COLO668 (cell line): Measurements from ENCODE around the gene HSD3B7.

Experiments
- DNase-seq: peaks from one replicate; lab custom pipeline; 2025; ENCODE audit not compliant: unreplicated experiment; lab: John Stamatoyannopoulos, UW

The HSD3B7 gene

DNA sequence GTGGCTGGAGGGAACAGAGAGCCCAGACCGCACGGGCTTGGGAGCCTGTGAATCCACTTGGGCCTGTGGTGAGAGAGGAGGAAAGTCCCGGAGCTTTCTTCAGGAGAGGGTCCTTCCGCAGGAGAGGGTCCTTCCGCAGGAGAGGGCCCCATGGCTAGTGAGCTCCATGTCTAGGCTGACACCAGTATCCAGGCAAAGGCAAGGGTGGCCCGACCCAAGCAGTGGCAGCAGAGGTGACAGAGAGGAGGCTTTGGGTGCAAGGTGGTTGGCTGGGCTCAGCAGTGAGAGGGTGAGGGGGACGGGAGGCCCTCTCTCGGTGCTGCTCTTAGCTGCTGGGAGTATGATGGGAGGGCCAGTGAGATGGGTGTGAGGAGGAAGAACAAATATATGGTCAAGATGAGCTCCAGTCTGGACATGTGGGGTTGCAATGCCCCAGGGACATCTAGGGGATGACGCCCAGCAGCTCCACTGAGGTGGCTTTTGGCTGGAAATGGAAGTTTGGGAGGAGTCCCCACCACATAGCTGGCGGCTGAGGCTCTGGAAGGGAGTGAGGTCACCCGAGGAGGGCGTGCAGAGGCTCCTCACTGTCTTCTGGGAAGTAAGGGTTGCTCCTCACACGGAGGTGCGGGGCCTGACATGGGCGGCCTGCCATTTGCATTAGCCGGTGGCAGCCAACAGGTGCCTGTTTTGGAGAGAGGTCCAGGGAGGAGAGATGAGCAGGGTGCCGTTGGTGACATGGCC is 2.3 kb upstream of the HSD3B7 start:
- no peak for DNase-seq

DNA sequence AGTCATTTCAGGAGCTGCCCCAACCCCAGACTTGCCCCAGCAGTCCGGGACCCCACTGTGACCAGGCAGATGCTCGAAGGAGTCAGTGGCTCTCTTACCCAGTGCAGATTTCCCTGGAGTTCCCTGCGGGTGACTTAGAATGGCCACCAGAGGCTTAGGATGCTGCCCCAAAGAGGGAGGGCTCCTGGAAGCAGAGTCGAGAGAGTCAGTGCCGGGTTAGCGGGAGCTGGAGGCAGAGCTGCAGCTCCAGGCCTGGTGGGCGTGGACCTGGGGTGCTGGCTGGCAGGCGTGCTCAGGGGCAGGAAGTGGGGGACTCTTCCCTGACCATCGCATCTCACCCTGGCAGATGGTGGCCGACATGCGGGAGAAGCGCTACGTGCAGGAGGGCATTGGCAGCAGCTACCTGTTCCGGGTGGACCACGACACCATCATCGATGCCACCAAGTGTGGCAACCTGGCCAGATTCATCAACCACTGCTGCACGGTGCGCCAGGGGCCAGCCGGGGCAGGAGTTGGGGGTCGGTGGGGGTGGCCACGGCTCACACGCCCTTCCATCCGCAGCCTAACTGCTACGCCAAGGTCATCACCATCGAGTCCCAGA is 1.6 kb upstream of the HSD3B7 start:
- DNase-seq = no peak

DNA sequence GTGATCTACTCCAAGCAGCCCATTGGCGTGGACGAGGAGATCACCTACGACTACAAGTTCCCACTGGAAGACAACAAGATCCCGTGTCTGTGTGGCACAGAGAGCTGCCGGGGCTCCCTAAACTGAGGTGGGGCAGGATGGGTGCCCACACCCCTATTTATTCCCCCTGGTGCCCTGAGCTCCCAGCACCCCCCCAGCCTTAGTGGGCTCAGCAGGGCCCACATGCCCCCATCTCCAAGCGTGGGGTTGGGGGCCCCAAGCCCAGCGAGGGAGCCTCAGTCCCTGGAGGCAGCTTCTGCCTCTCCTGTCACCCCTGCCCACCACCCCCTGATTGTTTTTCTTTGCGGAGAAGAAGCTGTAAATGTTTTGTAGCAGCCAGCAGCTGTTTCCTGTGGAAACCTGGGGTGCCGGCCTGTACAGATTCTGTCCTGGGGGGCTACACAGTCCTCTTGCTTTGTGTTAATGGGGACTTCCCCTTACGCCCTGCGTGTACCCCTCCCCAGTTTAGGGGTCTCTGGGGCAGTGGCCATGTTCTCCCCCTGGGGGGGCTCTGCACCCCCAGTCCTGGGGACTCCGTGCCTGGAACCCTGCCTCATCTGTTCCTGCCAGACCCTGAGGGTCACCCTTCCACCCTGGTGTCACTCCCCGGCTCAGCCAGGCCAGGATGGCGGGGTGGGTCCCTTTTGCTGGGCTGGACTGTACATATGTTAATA is 953 bp upstream of the HSD3B7 start:
- no peak for DNase-seq

DNA sequence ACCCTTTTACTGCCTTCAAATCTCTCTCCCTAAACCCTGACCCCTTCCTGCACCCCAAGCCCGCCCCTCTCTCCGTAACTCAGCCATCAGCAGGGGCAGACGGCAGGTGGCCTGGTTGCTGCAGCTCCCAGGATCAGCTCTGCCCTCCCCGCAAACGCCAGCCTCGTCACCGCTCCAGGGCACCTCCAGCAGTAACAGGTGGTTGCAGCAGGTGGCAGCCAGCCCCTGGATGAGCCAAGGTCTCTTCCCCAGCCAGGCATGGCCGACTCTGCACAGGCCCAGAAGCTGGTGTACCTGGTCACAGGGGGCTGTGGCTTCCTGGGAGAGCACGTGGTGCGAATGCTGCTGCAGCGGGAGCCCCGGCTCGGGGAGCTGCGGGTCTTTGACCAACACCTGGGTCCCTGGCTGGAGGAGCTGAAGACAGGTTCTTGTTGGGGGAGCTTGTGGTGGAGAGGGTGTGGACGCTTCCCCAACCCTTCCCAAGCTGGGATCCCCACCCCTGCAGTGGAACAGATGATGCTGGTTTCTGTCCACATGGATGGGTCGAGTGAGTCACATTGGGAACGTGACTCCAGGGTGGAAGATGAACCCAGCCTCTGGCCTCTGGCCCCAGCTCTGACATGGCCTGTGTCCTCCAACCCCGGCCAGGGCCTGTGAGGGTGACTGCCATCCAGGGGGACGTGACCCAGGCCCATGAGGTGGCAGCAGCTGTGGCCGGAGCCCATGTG is 558 bp downstream of the HSD3B7 start:
- peak; percentile 88 for DNase-seq

DNA sequence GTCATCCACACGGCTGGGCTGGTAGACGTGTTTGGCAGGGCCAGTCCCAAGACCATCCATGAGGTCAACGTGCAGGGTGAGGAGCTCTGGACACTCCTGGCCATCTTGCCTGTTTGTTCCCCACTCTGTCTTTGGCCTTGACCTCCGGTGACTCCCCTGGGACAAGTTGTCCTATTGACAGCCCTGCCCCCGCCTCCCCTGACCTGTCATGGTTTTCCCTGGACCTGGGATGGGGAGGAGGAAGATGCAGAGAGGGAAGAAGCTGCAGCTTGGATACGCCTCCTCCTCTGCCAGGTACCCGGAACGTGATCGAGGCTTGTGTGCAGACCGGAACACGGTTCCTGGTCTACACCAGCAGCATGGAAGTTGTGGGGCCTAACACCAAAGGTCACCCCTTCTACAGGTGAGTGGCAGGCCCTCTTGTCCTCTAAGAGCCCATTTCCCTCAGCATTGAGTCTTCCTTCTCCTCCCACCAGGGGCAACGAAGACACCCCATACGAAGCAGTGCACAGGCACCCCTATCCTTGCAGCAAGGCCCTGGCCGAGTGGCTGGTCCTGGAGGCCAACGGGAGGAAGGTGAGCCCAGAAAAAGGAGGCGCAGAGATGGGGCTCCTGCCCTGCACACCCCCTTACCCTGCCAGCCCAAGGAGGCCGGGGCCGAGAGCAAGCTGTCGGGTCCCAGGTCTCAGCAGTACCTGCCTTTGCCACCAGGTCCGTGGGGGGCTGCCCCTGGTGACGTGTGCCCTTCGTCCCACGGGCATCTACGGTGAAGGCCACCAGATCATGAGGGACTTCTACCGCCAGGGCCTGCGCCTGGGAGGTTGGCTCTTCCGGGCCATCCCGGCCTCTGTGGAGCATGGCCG is 1.4 kb downstream of the HSD3B7 start:
- no peak for DNase-seq

DNA sequence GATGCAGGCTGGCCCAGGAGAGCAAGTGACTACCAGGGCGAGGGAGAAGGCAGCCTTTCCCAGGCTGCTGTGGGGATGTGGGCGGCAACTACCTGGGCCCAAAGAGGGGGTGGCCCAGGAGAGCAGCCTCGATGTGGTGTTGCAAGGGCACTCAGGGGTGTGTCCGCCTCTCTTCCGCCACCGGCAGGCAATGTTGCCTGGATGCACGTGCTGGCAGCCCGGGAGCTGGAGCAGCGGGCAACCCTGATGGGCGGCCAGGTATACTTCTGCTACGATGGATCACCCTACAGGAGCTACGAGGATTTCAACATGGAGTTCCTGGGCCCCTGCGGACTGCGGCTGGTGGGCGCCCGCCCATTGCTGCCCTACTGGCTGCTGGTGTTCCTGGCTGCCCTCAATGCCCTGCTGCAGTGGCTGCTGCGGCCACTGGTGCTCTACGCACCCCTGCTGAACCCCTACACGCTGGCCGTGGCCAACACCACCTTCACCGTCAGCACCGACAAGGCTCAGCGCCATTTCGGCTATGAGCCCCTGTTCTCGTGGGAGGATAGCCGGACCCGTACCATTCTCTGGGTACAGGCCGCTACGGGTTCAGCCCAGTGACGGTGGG is 2.7 kb downstream of the HSD3B7 start:
- no peak for DNase-seq

DNA sequence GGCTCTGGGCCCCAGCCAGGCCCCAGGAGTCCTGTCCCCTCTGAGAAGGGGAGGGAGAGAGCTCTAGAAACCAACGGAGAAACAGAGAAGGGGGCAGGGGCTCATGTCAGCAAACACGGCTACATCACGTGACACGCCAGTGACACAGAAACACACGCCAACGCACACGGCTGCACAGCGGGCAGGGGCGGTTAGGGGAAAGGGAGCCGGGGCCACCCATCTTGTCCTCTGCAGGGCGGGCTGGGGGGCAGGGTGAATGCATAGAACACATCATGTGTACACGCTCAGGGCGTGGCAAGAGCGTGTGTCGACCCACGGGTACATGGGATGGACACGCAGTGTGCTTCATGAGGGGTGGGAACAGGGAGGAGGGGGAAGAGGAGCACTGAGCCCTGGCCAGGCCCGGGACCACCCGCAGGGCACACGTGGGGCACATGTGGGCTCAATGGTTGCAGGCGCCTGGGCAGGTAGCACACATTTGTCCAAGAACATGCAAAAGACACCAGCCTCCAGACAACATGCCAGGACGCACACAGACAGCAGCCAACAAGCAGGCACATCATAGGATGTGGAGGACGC is 4.6 kb downstream of the HSD3B7 start:
- no peak for DNase-seq

DNA sequence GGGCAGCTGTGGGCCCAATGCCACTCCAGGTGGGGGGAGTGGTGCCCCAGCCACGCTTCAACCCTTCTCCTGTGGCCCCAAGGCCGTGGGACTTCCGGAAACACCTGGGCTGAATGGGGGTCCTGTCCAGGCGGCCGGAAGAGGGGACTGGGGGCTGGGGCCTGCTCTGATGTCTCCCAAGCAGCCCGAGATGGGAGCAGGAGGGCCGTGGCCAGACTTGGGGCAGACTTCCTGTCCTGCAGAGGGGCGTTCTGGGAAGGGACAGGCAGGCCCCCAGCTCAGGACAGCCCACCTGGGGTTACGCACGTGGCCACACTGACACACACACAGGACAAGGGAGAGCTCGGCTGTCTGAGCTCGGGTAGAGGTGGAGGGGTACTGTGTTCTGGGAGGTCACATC is 5.1 kb downstream of the HSD3B7 start:
- DNase-seq = no peak

DNA sequence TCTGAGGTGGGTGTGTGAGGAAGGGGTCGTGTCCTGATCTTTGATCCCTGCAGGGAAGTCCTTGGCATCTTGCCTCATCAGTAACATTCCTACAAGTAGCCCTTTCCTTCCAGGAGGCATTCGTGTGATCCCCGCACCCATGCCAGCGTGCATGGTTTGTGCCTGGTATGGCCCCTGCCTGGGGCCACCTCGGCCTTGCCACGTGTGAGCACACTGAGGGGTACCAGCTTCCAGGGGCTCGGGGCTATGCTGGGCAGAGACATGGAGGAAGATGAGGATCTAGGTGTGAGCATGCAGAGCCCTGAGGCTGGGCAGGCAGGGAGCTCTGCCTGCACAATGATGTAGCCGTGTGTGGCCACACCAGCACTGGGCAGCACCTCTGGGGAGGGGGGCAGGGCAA is 6.0 kb downstream of the HSD3B7 start:
- no peak for DNase-seq

DNA sequence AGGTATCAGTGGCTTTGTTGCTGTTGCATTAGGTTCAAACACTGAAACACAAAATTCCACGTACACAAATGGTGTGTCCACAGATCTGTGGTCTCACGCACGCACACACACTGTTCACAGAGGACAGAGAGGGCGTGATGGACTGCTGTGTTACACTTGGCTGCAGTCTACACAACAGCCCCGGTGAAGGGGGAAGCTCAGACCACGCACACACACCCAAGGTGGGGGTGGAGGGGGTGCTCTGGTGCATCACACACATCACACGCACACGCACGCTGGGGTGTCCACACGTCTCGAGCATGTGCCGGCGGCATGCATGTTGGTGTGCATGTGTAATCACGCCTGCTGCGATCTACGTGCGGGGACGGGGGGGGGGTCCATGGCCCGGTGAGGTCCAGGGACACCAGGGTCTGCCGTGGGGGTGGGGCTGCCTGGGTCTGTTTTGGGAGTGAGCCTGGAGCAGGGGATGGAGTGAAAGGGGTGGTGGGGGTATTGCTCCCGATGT is 7.3 kb downstream of the HSD3B7 start:
- DNase-seq = no peak

DNA sequence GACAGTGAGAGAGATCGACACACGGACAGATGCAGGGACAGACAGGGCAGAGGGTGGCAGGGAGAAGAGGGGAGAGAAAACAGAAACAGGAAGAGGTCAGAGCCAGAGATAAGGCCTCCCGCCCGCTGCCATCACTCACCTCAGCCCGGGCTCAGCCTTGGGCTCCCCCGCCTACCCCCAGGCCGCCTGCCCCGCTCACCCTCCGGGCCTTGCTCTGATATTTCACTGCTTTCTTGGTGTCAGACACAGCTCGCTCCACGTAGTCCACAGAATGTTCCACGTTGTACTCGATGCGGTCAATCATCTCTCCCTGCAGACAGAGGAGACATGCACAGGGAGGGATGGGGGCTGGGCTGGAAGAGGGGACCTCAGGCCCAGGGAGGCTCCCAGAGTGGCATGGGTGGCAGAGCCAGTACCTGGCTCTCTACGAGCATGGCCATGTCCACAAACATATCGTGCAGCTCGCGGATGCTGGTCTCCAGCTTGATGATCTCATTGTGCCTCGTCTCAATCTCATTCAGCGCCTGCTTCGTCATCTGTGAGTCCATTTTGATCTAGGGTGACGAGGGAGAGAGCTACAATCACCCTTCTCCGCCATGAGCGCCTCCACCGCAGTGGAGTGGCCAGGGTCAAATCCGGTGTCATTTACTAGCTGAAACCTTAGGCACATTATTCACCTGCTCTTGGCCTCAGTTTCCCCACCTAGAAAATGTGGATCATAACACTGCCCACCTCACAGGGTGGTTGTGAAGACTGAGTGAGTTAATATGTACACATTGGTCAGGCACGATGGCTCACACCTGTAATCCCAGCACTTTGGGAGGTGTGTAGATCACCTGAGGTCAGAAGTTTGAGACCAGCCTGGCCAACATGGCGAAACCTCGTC is 8.2 kb downstream of the HSD3B7 start:
- no peak for DNase-seq

DNA sequence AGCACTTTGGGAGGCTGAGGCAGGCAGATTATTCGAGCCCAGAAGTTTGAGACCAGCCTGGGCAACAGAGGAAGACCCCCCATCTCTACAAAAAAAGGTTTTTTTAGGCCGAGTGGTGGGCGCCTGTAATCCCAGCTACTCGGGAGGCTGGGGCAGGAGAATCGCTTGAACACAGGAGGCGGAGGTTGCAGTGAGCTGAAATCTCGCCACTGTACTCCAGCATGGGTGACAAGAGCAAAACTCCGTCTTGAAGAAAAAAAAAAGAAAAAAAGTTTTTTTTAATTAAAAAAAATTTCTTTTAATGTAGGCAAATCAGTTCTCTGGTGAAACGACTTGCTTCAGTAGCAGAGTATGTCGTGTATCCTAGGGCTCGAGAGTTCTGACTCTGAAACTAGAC is 10.9 kb downstream of the HSD3B7 start:
- no peak for DNase-seq

DNA sequence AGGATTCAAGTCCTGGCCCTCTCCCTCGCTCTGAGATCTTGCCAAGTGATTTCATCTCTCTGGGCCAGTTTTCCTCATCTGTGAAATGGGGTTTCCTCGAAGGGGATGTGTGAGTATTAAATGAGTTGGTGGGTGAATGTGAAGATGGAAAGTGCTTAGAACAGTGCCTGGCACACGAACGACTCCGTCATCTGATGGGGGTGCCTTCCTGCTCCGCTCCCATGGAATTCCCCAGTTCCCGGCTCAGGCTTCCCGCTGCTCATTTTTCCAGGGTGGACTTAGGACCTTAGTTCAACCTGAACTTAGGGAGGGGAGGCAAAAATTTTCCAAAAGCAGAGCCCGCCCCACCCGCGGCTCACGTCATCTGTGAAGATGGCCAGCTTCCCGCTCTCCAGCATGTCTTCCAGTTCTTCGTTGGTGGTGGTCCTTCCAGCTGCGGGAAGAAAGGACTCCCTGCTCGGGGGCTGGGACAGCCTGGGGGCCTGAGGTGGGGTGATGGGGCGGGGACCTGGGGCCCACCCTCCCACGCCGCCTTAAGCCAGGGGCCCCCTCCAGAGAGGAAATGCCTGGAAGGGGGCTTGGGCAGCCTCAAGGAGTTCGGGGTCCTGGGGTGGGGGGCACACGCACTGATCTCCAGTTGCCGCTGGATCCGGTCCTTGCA is 11.4 kb downstream of the HSD3B7 start:
- DNase-seq = no peak

DNA sequence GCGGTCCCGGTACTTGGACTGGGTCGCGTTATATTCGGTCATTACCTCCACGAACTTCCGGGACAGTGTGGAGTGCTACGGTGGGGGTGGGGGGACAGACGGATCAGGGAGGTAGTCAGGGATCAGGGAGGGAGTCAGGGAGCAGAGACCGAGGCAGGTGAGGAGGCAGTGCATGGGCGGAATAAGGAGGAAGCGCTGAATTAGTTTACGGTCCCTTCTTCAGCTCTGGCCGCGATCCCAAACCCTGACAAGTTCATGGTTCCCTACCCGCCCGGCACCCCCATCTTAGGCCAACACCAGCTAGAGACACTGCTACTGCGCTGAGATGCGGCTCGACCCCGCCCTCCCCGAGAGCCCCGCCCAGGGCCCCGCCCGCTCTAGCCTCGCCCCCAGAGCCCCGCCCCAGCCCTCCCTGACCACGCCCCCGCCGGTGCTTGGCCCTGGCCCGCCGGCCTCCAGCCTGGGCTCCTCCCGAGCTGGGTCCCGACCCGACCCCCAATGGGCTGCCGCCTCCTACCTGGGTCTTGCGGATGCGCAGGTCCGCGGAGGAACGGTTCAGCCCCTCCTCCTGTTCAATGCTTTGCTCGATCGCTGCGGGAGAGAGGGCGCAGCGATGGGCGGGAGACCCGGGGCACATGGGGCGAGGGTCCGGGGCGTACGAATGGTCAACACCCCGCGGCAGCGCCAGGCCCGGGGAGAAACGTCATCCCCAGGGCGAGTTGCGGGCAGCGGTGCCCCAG is 12.1 kb downstream of the HSD3B7 start:
- DNase-seq = peak; percentile 48

DNA sequence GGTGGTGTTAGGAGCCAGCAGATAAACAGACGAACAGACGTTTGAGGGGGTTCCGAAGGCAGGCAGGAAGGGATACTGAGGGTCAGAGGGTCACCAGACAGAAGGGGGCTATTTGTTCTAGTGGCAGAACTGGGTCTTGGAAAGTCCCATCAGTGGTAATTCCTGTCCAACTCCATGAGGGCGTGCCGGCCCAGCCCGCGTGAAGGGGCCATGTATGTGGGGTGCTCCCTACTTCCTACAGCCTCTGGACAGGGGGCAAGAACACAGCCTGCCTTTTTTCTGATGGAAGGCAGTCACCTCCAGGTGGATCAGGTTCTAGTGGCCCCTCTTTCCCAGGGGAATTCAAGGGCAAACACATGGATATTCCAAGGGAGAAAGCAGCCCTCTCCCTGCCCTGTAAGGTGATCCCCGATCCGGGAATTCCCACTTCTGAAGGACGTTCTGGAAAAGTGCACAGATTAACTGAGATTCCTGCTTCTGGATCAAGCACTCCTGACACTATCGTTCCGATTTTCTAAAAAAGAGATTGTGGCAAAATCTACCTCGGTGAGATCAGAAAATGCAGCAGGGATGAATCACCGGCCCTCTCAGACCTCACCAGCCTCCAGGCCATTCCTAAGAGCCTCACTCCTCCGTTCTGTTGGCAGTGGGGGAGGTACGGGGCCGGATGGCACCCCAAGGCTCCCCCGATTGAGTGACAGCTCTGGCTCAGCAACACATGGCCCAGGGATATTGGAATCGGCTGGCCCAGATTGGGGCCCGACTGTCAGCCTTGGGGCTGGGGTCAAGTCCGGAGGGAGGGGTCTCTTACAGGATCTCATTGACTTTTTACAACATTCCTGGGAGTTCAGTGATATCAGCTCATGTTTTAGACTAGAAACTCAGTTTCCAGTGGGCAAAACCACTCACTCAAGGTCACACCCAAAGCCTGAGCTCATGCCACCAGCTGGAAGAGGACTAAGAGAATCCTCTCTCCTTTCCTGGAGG is 13.0 kb downstream of the HSD3B7 start:
- DNase-seq = no peak
